Raji (cell line): Measurements from ENCODE around the gene ARIH1.

Experiments used
- POLR2A ChIP-seq: IDR thresholded peaks from 2 replicates; pipeline ENCODE4 v1.6.1; 2011; ENCODE audit warnings: low read depth, low read length, control low read depth; ENCODE audit not compliant: insufficient read depth

Gene ARIH1

GRCh38 chr15:72604794-72605193 is 130.7 kb downstream of the ARIH1 start:
- no peak for TF ChIP-seq POLR2A

- TF ChIP-seq POLR2A, result no peak
These were observed 135.7 kb downstream of the ARIH1 start for GRCh38 chr15:72609862-72610261.

- no peak for TF ChIP-seq POLR2A
These were observed 140.8 kb downstream of the ARIH1 start for GRCh38 chr15:72614810-72615532.

- no peak for TF ChIP-seq POLR2A
These were observed 142.5 kb downstream of the ARIH1 start for GRCh38 chr15:72616491-72617210.

- 0 out of 2 replicates have a peak, but pooled peaks have one; percentile 17 for TF ChIP-seq POLR2A
These were observed 162.6 kb downstream of the ARIH1 start for GRCh38 chr15:72636519-72637282.
